ENCODE data around the gene SLC38A8.

The SLC38A8 gene

GRCh38 chr16:84042308-84042878 is at the start of gene SLC38A8:
Gene SLC38A8 (minus strand): TSS chr16:84042795. CDS start chr16:84042157, 638 bp downstream.
- no peak for DNase-seq

GRCh38 chr16:84091460-84091859 is 48.9 kb upstream of the SLC38A8 start:
- DNase-seq, result no peak

- DNase-seq, result no peak
Measured at GRCh38 chr16:84090211-84090610, 47.6 kb upstream of the SLC38A8 start.

- no peak for DNase-seq
Measured at GRCh38 chr16:84088695-84089395, 46.2 kb upstream of the SLC38A8 start.

- no peak for DNase-seq
Measured at GRCh38 chr16:84087466-84088151, 45.0 kb upstream of the SLC38A8 start.

- DNase-seq, result no peak
Measured at GRCh38 chr16:84087001-84087400, 44.4 kb upstream of the SLC38A8 start.

- no peak for DNase-seq
Measured at GRCh38 chr16:84086341-84086740, 43.7 kb upstream of the SLC38A8 start.

GRCh38 chr16:84085773-84086172 is 43.2 kb upstream of the SLC38A8 start:
- no peak for DNase-seq

- DNase-seq, result no peak
Measured at GRCh38 chr16:84085271-84085667, 42.7 kb upstream of the SLC38A8 start.

GRCh38 chr16:84084570-84085270 is 42.1 kb upstream of the SLC38A8 start:
- DNase-seq, result peak; percentile 33

GRCh38 chr16:84082835-84083569 is 40.4 kb upstream of the SLC38A8 start:
- DNase-seq, result no peak

GRCh38 chr16:84082110-84082509 is 39.5 kb upstream of the SLC38A8 start:
- DNase-seq, result no peak

GRCh38 chr16:84081446-84081989 is 38.9 kb upstream of the SLC38A8 start:
- DNase-seq, result no peak

GRCh38 chr16:84080813-84081212 is 38.2 kb upstream of the SLC38A8 start:
- DNase-seq, result no peak

GRCh38 chr16:84080378-84080777 is 37.8 kb upstream of the SLC38A8 start:
- DNase-seq, result no peak

GRCh38 chr16:84079664-84080063 is 37.1 kb upstream of the SLC38A8 start:
- DNase-seq, result no peak

GRCh38 chr16:84075376-84075775 is 32.8 kb upstream of the SLC38A8 start:
- DNase-seq, result no peak

- DNase-seq, result no peak
Measured at GRCh38 chr16:84074721-84075120, 32.1 kb upstream of the SLC38A8 start.

GRCh38 chr16:84072014-84072413 is 29.4 kb upstream of the SLC38A8 start:
- DNase-seq, result no peak

- no peak for DNase-seq
Measured at GRCh38 chr16:84071121-84071520, 28.5 kb upstream of the SLC38A8 start.

GRCh38 chr16:84069540-84069939 is 26.9 kb upstream of the SLC38A8 start:
- no peak for DNase-seq

- DNase-seq, result no peak
Measured at GRCh38 chr16:84068783-84069462, 26.3 kb upstream of the SLC38A8 start.

All from NCI-H1105 treated with DMSO at 0.1 percent for 48 hours (cell line).